OCI-LY1 (cell line): ENCODE data around the gene OXSR1.

ENCODE experiments used
- H2AFZ ChIP-seq: fragments of 200-600 bp; sonication (generic), shearing (Covaris generic); 2 replicates; pipeline ENCODE4 v1.6.0; 2014; ENCODE audit warnings: antibody characterized with exemption, mild to moderate bottlenecking, low read length
- H3F3A ChIP-seq: fragments of 200-600 bp; sonication (generic), shearing (Covaris generic); 2 replicates; pipeline ENCODE4 v1.6.0; 2014; ENCODE audit warnings: mild to moderate bottlenecking, antibody characterized with exemption, low read length, moderate library complexity; ENCODE audit not compliant: insufficient read depth
- H3K27ac ChIP-seq: fragments of 200-600 bp; sonication (generic); 2 replicates; pipeline ENCODE4 v1.5.1; 2014; ENCODE audit warnings: low read length, mixed run types, mild to moderate bottlenecking, low read depth; ENCODE audit not compliant: poor library complexity, severe bottlenecking
- H3K27me3 ChIP-seq: fragments of 200-600 bp; sonication (generic); 2 replicates; pipeline ENCODE4 v1.6.0; 2014; ENCODE audit warnings: antibody characterized with exemption, mild to moderate bottlenecking, low read length, moderate library complexity; ENCODE audit not compliant: insufficient read depth
- H3K36me3 ChIP-seq: fragments of 200-600 bp; sonication (generic); 2 replicates; pipeline ENCODE4 v1.6.1; 2014; ENCODE audit warnings: mild to moderate bottlenecking, antibody characterized with exemption, low read length, moderate library complexity, mixed read lengths; ENCODE audit not compliant: insufficient read depth
- H3K4me1 ChIP-seq: fragments of 200-600 bp; sonication (generic); 2 replicates; pipeline ENCODE4 v1.5.1; 2014; ENCODE audit warnings: mild to moderate bottlenecking, low read length, moderate library complexity; ENCODE audit not compliant: insufficient read depth, severe bottlenecking
- H3K4me2 ChIP-seq: fragments of 200-600 bp; sonication (generic), shearing (Covaris generic); 2 replicates; pipeline ENCODE4 v1.6.1; 2014; ENCODE audit warnings: low read length
- H3K4me3 ChIP-seq: fragments of 200-600 bp; sonication (generic); 2 replicates; pipeline ENCODE4 v1.5.1; 2014; ENCODE audit warnings: low read length, low read depth, mild to moderate bottlenecking, mixed read lengths; ENCODE audit not compliant: poor library complexity, severe bottlenecking
- H3K79me2 ChIP-seq: fragments of 200-600 bp; shearing (Covaris generic); 2 replicates; pipeline ENCODE4 v1.6.1; 2016; ENCODE audit warnings: mixed run types, low read length, mixed read lengths; ENCODE audit not compliant: insufficient read depth
- H3K9ac ChIP-seq: fragments of 200-600 bp; sonication (generic), shearing (Covaris generic); 2 replicates; pipeline ENCODE4 v1.6.1; 2014; ENCODE audit warnings: mild to moderate bottlenecking, low read length, mixed read lengths
- H3K9me2 ChIP-seq: fragments of 200-600 bp; sonication (generic), shearing (Covaris generic); 2 replicates; pipeline ENCODE4 v1.6.1; 2014; ENCODE audit warnings: low read depth, mild to moderate bottlenecking, low read length, mixed read lengths
- H3K9me3 ChIP-seq: fragments of 200-600 bp; shearing (Covaris generic); 2 replicates; pipeline ENCODE4 v1.6.1; 2014; ENCODE audit warnings: low read length, mixed read lengths
- H4K20me1 ChIP-seq: fragments of 200-600 bp; sonication (generic), shearing (Covaris generic); 2 replicates; pipeline ENCODE4 v1.6.0; 2016; ENCODE audit warnings: mild to moderate bottlenecking, low read length; ENCODE audit not compliant: insufficient read depth
- EZH2 ChIP-seq: fragments of 200-600 bp; sonication (generic), shearing (Covaris generic); IDR thresholded peaks from 2 replicates; pipeline ENCODE4 v1.8.0; 2017; ENCODE audit warnings: borderline replicate concordance, mixed run types, mild to moderate bottlenecking, antibody characterized with exemption, low read length, moderate library complexity, mixed read lengths
- TF ChIP-seq, protein P1 (sequence below): fragments of 200-600 bp; sonication (generic), shearing (Covaris generic); IDR thresholded peaks from 2 replicates; pipeline ENCODE4 v1.5.1; 2017; ENCODE audit warnings: mild to moderate bottlenecking, antibody characterized with exemption, low read length, moderate library complexity, mixed read lengths

Gene OXSR1

DNA sequence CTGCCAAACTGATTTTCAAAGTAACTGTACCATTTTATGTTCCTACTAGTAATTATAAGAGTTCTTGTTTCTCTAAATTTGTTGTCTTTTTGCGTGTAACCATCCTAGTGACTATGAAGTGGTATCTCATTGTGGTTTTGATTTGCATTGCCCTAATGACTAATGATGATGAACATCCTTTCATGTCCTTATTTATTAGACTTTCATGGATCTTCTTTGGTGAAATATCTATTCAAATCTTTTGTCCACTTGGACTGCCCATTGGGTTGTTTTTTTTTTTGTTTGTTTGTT lies 3.6 kb downstream of the OXSR1 start:
- H3K4me1 ChIP-seq: peaks cover 70% of the 10 kb centered on the region
- no peak overlapping the region for H3K4me2 ChIP-seq
- H4K20me1 ChIP-seq: no peaks in the 10 kb centered on the region
- H3K9me2 ChIP-seq: no peaks in the 10 kb centered on the region
- no peak overlapping the region for H3K9ac ChIP-seq
- H3K27ac ChIP-seq: no peak overlapping the region
- no peak overlapping the region for H2AFZ ChIP-seq
- no peaks in the 10 kb centered on the region for H3K9me3 ChIP-seq
- H3K27me3 ChIP-seq: no peaks in the 10 kb centered on the region
- H3K79me2 ChIP-seq: peaks cover 82% of the 10 kb centered on the region
- TF ChIP-seq, protein P1, sequence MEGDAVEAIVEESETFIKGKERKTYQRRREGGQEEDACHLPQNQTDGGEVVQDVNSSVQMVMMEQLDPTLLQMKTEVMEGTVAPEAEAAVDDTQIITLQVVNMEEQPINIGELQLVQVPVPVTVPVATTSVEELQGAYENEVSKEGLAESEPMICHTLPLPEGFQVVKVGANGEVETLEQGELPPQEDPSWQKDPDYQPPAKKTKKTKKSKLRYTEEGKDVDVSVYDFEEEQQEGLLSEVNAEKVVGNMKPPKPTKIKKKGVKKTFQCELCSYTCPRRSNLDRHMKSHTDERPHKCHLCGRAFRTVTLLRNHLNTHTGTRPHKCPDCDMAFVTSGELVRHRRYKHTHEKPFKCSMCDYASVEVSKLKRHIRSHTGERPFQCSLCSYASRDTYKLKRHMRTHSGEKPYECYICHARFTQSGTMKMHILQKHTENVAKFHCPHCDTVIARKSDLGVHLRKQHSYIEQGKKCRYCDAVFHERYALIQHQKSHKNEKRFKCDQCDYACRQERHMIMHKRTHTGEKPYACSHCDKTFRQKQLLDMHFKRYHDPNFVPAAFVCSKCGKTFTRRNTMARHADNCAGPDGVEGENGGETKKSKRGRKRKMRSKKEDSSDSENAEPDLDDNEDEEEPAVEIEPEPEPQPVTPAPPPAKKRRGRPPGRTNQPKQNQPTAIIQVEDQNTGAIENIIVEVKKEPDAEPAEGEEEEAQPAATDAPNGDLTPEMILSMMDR: no peak
- TF ChIP-seq EZH2: no peak
- no peaks in the 10 kb centered on the region for H3K36me3 ChIP-seq
- no peak overlapping the region for H3K4me3 ChIP-seq
- H3F3A ChIP-seq: no peaks in the 10 kb centered on the region

- peaks cover 69% of the 10 kb centered on the region for H3K4me1 ChIP-seq
- H4K20me1 ChIP-seq: no peaks in the 10 kb centered on the region
- H3K9ac ChIP-seq: no peak overlapping the region; the same call in 1 of the 2 replicates
- H3K27me3 ChIP-seq: no peaks in the 10 kb centered on the region
- TF ChIP-seq, protein P1: no peak
- TF ChIP-seq EZH2: no peak
- peaks cover 99% of the 10 kb centered on the region for H3K79me2 ChIP-seq
- H3K9me3 ChIP-seq: no peaks in the 10 kb centered on the region
- H3F3A ChIP-seq: no peaks in the 10 kb centered on the region
- no peak overlapping the region for H2AFZ ChIP-seq
- H3K36me3 ChIP-seq: no peaks in the 10 kb centered on the region
- no peak overlapping the region for H3K4me2 ChIP-seq
- H3K4me3 ChIP-seq: no peak overlapping the region
- H3K9me2 ChIP-seq: no peaks in the 10 kb centered on the region
- no peak overlapping the region for H3K27ac ChIP-seq
These were observed 5.4 kb downstream of the OXSR1 start for GRCh38 chr3:38170722-38171121.

DNA sequence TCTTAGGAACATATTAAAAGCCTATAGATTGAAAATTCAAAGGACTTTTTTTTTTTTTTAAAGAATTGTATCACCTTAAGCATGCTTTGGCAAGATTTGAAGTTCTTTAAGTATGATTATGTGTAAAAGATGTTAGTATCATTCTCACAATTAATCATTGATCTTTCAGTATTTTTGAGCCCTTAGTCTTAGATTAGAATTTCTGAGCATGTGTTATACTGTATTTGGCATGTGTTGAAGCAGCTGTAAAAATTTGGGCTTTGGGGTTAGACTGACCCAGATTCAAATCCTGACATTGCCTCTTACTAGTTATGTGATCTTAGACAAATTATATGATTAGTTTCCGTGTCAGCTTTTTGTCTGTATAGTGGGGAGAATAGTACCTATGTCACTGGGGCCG lies 6.3 kb downstream of the OXSR1 start:
- Histone ChIP-seq H4K20me1 (no peaks in the 10 kb centered on the region), H2AFZ (no peak overlapping the region), H3K79me2 (peaks cover 100% of the 10 kb centered on the region), H3K27me3 (no peaks in the 10 kb centered on the region), H3K9me2 (no peaks in the 10 kb centered on the region), H3K36me3 (no peaks in the 10 kb centered on the region), H3K27ac (no peak overlapping the region), H3K4me3 (no peak overlapping the region), H3K4me2 (no peak overlapping the region), H3F3A (no peaks in the 10 kb centered on the region), H3K9me3 (no peaks in the 10 kb centered on the region), H3K4me1 (peaks cover 63% of the 10 kb centered on the region), H3K9ac (no peak overlapping the region)
- TF ChIP-seq, protein P1: no peak
- TF ChIP-seq EZH2: no peak
